NB4 (cell line): ENCODE measurements around the gene MAGEH1.

Source experiments
- CTCF ChIP-seq: IDR thresholded peaks from one replicate; pipeline ENCODE4 v1.5.1; 2012; ENCODE audit warnings: low read depth, low read length
- MAX ChIP-seq: IDR thresholded peaks from 2 replicates; pipeline ENCODE4 v1.6.1; 2011; ENCODE audit warnings: low read depth, low read length
- POLR2A ChIP-seq: IDR thresholded peaks from 2 replicates; pipeline ENCODE4 v1.6.1; 2011; ENCODE audit warnings: mild to moderate bottlenecking; ENCODE audit not compliant: insufficient read length; ENCODE audit errors: extremely low read depth

- TF ChIP-seq CTCF (no peak), POLR2A (no peak), MAX (no peak)
Observed at GRCh38 chrX:55480390-55481062, 28.6 kb downstream of the MAGEH1 start.
